ENCODE results near the gene GARS1. TPM values are rescaled to one million over a fixed set of nuclear protein-coding genes. Genes with fewer than 3 reads are reported as not detected.

Gene GARS1
- total RNA-seq, 1 donor from 2014 or later: 517 TPM

DNA sequence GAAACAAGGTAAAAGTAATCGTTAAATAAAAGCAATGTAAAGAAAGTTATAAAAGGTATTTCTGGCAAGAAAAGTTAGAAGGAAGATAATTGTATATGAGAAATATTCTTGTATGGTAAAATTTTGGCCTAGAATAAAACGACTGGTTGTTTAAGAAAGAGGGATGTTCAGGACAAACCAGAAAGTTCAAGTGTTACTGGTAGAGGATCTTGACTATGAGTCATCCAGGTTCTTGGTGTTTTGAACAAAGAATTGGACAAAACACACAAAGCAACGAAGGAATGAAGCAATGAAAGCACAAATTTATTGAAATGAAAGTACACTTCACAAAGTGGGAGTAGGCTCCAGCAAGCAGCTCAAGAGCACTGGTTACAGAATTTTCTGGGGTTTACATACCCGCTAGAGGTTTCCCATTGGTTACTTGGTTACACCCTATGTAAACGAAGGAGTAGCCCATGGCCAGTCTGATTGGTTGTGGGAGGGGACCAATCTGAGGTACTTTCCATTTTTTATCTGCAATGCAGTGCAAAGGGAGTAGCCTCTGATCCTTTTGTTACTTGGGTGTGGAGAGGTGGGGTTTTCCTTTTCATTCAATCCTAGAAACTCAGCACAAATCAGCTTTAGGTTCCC, 22.4 kb upstream of the GARS1 start:
- Histone ChIP-seq H3K4me3 (ENCODE audit: insufficient read depth, low read depth, low read length) (no peak overlapping the region), H2AFZ (ENCODE audit: low read depth, low read length) (no peak overlapping the region), H3K79me2 (ENCODE audit: insufficient read depth, low read length) (no peaks in the 10 kb centered on the region), H3K27me3 (ENCODE audit: insufficient read depth, low read length) (no peaks in the 10 kb centered on the region), H3K27ac (ENCODE audit: low read depth, low read length) (no peak overlapping the region), H3K4me2 (ENCODE audit: low read length) (no peak overlapping the region), H3K36me3 (ENCODE audit: insufficient read depth, low read length) (peaks cover 17% of the 10 kb centered on the region), H3K9ac (ENCODE audit: low read length) (no peak overlapping the region), H3K4me1 (ENCODE audit: insufficient read depth, low read length) (no peaks in the 10 kb centered on the region), H4K20me1 (ENCODE audit: insufficient read depth, low read length) (no peaks in the 10 kb centered on the region), H3K9me3 (ENCODE audit: insufficient read depth, low read depth, low read length) (no peaks in the 10 kb centered on the region)
- TF ChIP-seq EZH2 (IDR thresholded peaks at IDR 0.05; ENCODE audit: insufficient read depth, low read length): no peak
- TF ChIP-seq, protein P1, sequence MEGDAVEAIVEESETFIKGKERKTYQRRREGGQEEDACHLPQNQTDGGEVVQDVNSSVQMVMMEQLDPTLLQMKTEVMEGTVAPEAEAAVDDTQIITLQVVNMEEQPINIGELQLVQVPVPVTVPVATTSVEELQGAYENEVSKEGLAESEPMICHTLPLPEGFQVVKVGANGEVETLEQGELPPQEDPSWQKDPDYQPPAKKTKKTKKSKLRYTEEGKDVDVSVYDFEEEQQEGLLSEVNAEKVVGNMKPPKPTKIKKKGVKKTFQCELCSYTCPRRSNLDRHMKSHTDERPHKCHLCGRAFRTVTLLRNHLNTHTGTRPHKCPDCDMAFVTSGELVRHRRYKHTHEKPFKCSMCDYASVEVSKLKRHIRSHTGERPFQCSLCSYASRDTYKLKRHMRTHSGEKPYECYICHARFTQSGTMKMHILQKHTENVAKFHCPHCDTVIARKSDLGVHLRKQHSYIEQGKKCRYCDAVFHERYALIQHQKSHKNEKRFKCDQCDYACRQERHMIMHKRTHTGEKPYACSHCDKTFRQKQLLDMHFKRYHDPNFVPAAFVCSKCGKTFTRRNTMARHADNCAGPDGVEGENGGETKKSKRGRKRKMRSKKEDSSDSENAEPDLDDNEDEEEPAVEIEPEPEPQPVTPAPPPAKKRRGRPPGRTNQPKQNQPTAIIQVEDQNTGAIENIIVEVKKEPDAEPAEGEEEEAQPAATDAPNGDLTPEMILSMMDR (IDR thresholded peaks at IDR 0.05; ENCODE audit: insufficient read depth, low read depth, low read length): no peak
- FAIRE-seq: no peak
- Mint-ChIP-seq H3K27me3 (ENCODE audit: low read depth, unreplicated experiment) (no peaks in the 10 kb centered on the region), H3K4me3 (ENCODE audit: unreplicated experiment) (no peak overlapping the region), H3K27ac (ENCODE audit: unreplicated experiment) (no peak overlapping the region), H3K36me3 (ENCODE audit: low read depth, unreplicated experiment) (peaks cover 30% of the 10 kb centered on the region), H3K4me1 (ENCODE audit: low read depth, unreplicated experiment) (no peaks in the 10 kb centered on the region), H3K9me3 (ENCODE audit: unreplicated experiment) (peaks cover 4% of the 10 kb centered on the region)
- DNase-seq (ENCODE audit: low read depth): no peak

DNA sequence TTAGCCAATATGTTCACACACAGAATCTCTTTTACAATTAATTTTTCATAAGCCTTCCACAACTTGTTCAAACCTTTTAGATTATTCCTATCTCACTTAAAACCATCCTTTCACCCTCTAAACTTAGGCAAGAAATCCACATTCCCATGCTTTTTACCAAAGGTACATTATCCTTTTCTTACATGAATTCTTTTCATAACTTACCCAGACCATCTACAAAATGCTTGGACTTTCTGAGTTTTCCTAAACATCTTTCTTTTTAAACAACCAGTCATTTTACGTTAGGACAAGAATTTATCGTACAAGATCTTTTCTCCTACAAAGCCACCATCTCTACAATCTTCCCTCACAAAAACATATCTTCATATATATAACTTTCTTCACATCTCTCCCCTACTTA, 18.8 kb upstream of the GARS1 start:
- Mint-ChIP-seq H3K4me3 (ENCODE audit: unreplicated experiment) (no peak overlapping the region), H3K4me1 (ENCODE audit: low read depth, unreplicated experiment) (no peaks in the 10 kb centered on the region), H3K27ac (ENCODE audit: unreplicated experiment) (no peak overlapping the region), H3K36me3 (ENCODE audit: low read depth, unreplicated experiment) (peaks cover 47% of the 10 kb centered on the region), H3K9me3 (ENCODE audit: unreplicated experiment) (peaks cover 8% of the 10 kb centered on the region), H3K27me3 (ENCODE audit: low read depth, unreplicated experiment) (no peaks in the 10 kb centered on the region)
- H3K27me3 ChIP-seq (ENCODE audit: insufficient read depth, low read length): no peaks in the 10 kb centered on the region
- no peak overlapping the region for H3K27ac ChIP-seq (ENCODE audit: low read depth, low read length)
- FAIRE-seq (no peak), DNase-seq (ENCODE audit: low read depth) (no peak)
- peaks cover 13% of the 10 kb centered on the region for H3K36me3 ChIP-seq (ENCODE audit: insufficient read depth, low read length)
- H3K79me2 ChIP-seq (ENCODE audit: insufficient read depth, low read length): no peaks in the 10 kb centered on the region
- no peaks in the 10 kb centered on the region for H4K20me1 ChIP-seq (ENCODE audit: insufficient read depth, low read length)
- H3K4me1 ChIP-seq (ENCODE audit: insufficient read depth, low read length): no peaks in the 10 kb centered on the region
- H2AFZ ChIP-seq (ENCODE audit: low read depth, low read length): no peak overlapping the region
- no peak overlapping the region for H3K4me2 ChIP-seq (ENCODE audit: low read length)
- H3K9me3 ChIP-seq (ENCODE audit: insufficient read depth, low read depth, low read length): peaks cover 3% of the 10 kb centered on the region
- no peak overlapping the region for H3K4me3 ChIP-seq (ENCODE audit: insufficient read depth, low read depth, low read length)
- H3K9ac ChIP-seq (ENCODE audit: low read length): no peak overlapping the region
- TF ChIP-seq, protein P1 (IDR thresholded peaks at IDR 0.05; ENCODE audit: insufficient read depth, low read depth, low read length): no peak
- TF ChIP-seq EZH2 (IDR thresholded peaks at IDR 0.05; ENCODE audit: insufficient read depth, low read length): no peak

DNA sequence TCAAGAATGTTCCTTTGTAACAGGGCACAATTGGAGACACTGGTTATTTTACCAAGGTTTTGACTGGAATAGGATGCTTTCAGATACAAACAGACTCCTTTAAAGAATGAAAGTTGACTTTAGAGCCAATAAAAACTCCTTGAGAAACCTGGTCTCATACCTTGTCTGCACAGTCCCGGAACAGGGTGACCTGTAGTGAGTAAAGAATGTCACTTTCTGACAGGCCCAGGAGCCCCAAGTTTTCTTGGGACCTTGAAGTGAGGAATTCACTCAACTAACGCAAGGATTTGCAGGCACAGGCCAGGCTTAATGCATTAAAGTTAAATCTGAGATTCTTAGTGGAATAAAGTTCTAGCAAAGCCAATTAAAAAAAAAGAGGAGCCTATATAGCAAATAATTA, 11.5 kb upstream of the GARS1 start:
- Mint-ChIP-seq H3K27ac (ENCODE audit: unreplicated experiment) (no peak overlapping the region), H3K36me3 (ENCODE audit: low read depth, unreplicated experiment) (peaks cover 40% of the 10 kb centered on the region), H3K9me3 (ENCODE audit: unreplicated experiment) (peaks cover 4% of the 10 kb centered on the region), H3K4me1 (ENCODE audit: low read depth, unreplicated experiment) (no peaks in the 10 kb centered on the region), H3K27me3 (ENCODE audit: low read depth, unreplicated experiment) (no peaks in the 10 kb centered on the region), H3K4me3 (ENCODE audit: unreplicated experiment) (no peak overlapping the region)
- Histone ChIP-seq H3K4me1 (ENCODE audit: insufficient read depth, low read length) (no peaks in the 10 kb centered on the region), H4K20me1 (ENCODE audit: insufficient read depth, low read length) (no peaks in the 10 kb centered on the region), H3K4me3 (ENCODE audit: insufficient read depth, low read depth, low read length) (no peak overlapping the region), H3K9me3 (ENCODE audit: insufficient read depth, low read depth, low read length) (no peaks in the 10 kb centered on the region), H3K79me2 (ENCODE audit: insufficient read depth, low read length) (peaks cover 8% of the 10 kb centered on the region), H3K27ac (ENCODE audit: low read depth, low read length) (no peak overlapping the region), H3K36me3 (ENCODE audit: insufficient read depth, low read length) (peaks cover 13% of the 10 kb centered on the region), H3K27me3 (ENCODE audit: insufficient read depth, low read length) (no peaks in the 10 kb centered on the region), H3K9ac (ENCODE audit: low read length) (no peak overlapping the region), H3K4me2 (ENCODE audit: low read length) (no peak overlapping the region), H2AFZ (ENCODE audit: low read depth, low read length) (no peak overlapping the region)
- no peak for TF ChIP-seq EZH2 (IDR thresholded peaks at IDR 0.05; ENCODE audit: insufficient read depth, low read length)
- TF ChIP-seq, protein P1 (IDR thresholded peaks at IDR 0.05; ENCODE audit: insufficient read depth, low read depth, low read length): no peak
- no peak for FAIRE-seq
- no peak for DNase-seq (ENCODE audit: low read depth)
